ENCODE data around the gene DNAJC21.

- no peak for TF ChIP-seq CEBPB (IDR thresholded peaks at IDR 0.05; ENCODE audit: low read depth, low read length)
- no peak for TF ChIP-seq CTCF (conservative IDR thresholded peaks at IDR 0.05; ENCODE audit: low read depth, low read length)
- TF ChIP-seq USF2 (IDR thresholded peaks at IDR 0.05; ENCODE audit: low read depth, low read length) = no peak
- no peak for TF ChIP-seq POLR2A (IDR thresholded peaks at IDR 0.05; ENCODE audit: low read depth, low read length)
- TF ChIP-seq MAZ (IDR thresholded peaks at IDR 0.05; ENCODE audit: borderline replicate concordance, low read depth, low read length) = no peak
- TF ChIP-seq NFE2L2 (IDR thresholded peaks at IDR 0.05; ENCODE audit: low read depth, low read length) = no peak
Measured at GRCh38 chr5:34967540-34967939, 38.2 kb downstream of the DNAJC21 start.

Data from IMR-90 (cell line).